Activated naive CD4-positive, alpha-beta T cell treated with anti-CD3 and anti-CD28 coated beads for 36 hours (primary cell): ENCODE measurements around the gene ZNF485. TPM values are rescaled to one million over a fixed set of nuclear protein-coding genes. Genes with fewer than 3 reads are reported as not detected.
"Not testable (repeated sequence)": the region's sequence is repeated elsewhere in the genome, so short reads cannot be mapped to it uniquely, and the experiment has no call there.

Experiments
- CTCF ChIA-PET: fragments of 350-600 bp; sonication (Branson Sonifier 250); formaldehyde crosslinking; loops from one replicate; lab custom pipeline; 2021; ENCODE audit warnings: antibody characterized with exemption; lab: Charles Lee
- DNase-seq: peaks from one replicate; pipeline ENCODE4 v3.0.0-alpha.2; 2020
- H3K27ac Mint-ChIP-seq: one replicate; pipeline ENCODE4 v1.8.0; 2021; ENCODE audit warnings: mild to moderate bottlenecking, mixed read lengths
- H3K27me3 Mint-ChIP-seq: one replicate; pipeline ENCODE4 v1.8.0; 2021; ENCODE audit warnings: low read depth, mixed read lengths
- H3K36me3 Mint-ChIP-seq: one replicate; pipeline ENCODE4 v1.8.0; 2021; ENCODE audit warnings: low read depth, mixed read lengths
- H3K4me1 Mint-ChIP-seq: one replicate; pipeline ENCODE4 v1.8.0; 2021; ENCODE audit warnings: low read depth, mixed read lengths
- H3K4me3 Mint-ChIP-seq: one replicate; pipeline ENCODE4 v1.8.0; 2021; ENCODE audit warnings: mild to moderate bottlenecking, moderate library complexity, mixed read lengths
- H3K9me3 Mint-ChIP-seq: one replicate; pipeline ENCODE4 v1.8.0; 2021; ENCODE audit warnings: mixed read lengths
- intact Hi-C: fragments of 100-400 bp; cut with micrococcal nuclease; formaldehyde crosslinking; loops from one replicate; pipeline ENCODE4 v1.15.1; 2023
- total RNA-seq, 2 experiments: library from RNA; stranded (reverse); gene quantifications; one replicate each; pipeline ENCODE4 v1.2.3, GENCODE V29; 2021

ZNF485 gene
- total RNA-seq, 2 experiments from 2014 or later: 5.2 to 5.4 TPM

DNA sequence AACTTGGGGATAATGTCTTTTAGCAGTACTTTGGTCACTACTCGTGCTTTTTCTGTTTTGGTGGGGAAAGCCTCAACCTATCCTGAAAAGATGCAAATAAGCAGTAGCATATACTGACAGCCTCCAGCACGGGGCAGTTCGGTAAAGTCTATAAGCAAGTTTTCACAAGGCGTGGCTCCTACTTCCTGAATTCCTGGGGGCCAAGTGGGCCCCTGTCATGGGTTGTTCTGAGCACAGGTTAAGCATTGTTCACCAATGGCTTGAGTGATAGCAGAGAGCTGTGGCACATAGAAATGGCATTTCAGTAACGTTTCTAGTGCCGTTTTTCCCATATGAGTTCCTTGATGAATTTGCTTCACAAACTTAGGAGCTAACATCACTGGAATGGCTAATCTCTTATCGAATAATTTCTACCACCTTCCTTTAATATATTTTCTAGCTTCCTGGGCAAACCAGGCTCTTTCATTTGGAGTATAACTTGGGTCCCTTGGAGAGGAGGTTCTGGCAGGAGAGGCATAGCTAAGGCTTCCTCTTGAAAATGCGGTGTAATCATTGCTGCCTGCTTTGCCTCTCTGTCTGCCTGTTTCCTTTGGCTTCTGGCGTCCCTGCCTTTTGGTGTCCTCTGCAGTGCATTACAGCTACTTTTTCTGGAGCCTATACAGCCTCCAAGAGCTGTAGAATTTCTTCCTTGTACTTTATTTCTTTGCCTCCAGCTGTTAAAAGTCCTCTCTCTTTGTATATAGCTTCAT lies 20.1 kb upstream of the ZNF485 start:
- no peaks in the 10 kb centered on the region for H3K36me3 Mint-ChIP-seq
- no peak for DNase-seq
- H3K27me3 Mint-ChIP-seq: no peaks in the 10 kb centered on the region
- H3K4me3 Mint-ChIP-seq: no peak overlapping the region
- peaks cover 5% of the 10 kb centered on the region for H3K4me1 Mint-ChIP-seq
- intact Hi-C loops: no loop called here
- H3K27ac Mint-ChIP-seq: no peak overlapping the region
- CTCF ChIA-PET: no interaction called here
- H3K9me3 Mint-ChIP-seq: no peaks in the 10 kb centered on the region

- H3K9me3 Mint-ChIP-seq, CTCF ChIA-PET, intact Hi-C loops, H3K27ac Mint-ChIP-seq, H3K4me1 Mint-ChIP-seq, H3K36me3 Mint-ChIP-seq, H3K27me3 Mint-ChIP-seq, DNase-seq, H3K4me3 Mint-ChIP-seq: not testable (repeated sequence)
Observed at GRCh38 chr10:43586730-43587115, 19.5 kb upstream of the ZNF485 start.

GRCh38 chr10:43591303-43591904 lies 14.8 kb upstream of the ZNF485 start:
- CTCF ChIA-PET: no interaction called here
- no peak for DNase-seq
- no peaks in the 10 kb centered on the region for H3K27me3 Mint-ChIP-seq
- H3K36me3 Mint-ChIP-seq: no peaks in the 10 kb centered on the region
- intact Hi-C loops: no loop called here
- H3K9me3 Mint-ChIP-seq: peaks cover 6% of the 10 kb centered on the region
- H3K27ac Mint-ChIP-seq: no peak overlapping the region
- H3K4me1 Mint-ChIP-seq: peaks cover 20% of the 10 kb centered on the region
- no peak overlapping the region for H3K4me3 Mint-ChIP-seq

GRCh38 chr10:43594944-43595589 lies 11.2 kb upstream of the ZNF485 start:
- peak overlapping the region; percentile 53 for H3K4me3 Mint-ChIP-seq
- no peaks in the 10 kb centered on the region for H3K36me3 Mint-ChIP-seq
- intact Hi-C loops: loop anchor here (1.0 kb wide), 1 partner anchor 21 kb away; the partner anchor contains the start of gene ZNF239
- CTCF ChIA-PET: interaction anchor here (1.3 kb wide), 1 partner anchor 12 kb away, joined by 3 read pairs; no protein-coding TSS in a partner anchor
- H3K9me3 Mint-ChIP-seq: peaks cover 10% of the 10 kb centered on the region
- peak; percentile 66 for DNase-seq
- no peaks in the 10 kb centered on the region for H3K27me3 Mint-ChIP-seq
- H3K4me1 Mint-ChIP-seq: peaks cover 22% of the 10 kb centered on the region
- H3K27ac Mint-ChIP-seq: peak overlapping the region; percentile 75

GRCh38 chr10:43595739-43596298 lies 10.4 kb upstream of the ZNF485 start:
- peak overlapping the region; percentile 75 for H3K27ac Mint-ChIP-seq
- intact Hi-C loops: loop anchor here (1.0 kb wide), 2 partner anchors 10 to 22 kb away; partner anchors contain the start of genes ZNF239 and ZNF485
- H3K27me3 Mint-ChIP-seq: no peaks in the 10 kb centered on the region
- H3K4me1 Mint-ChIP-seq: peaks cover 22% of the 10 kb centered on the region
- H3K4me3 Mint-ChIP-seq: peak overlapping the region; percentile 53
- no peaks in the 10 kb centered on the region for H3K36me3 Mint-ChIP-seq
- CTCF ChIA-PET: no interaction called here
- H3K9me3 Mint-ChIP-seq: peaks cover 10% of the 10 kb centered on the region
- DNase-seq: peak; percentile 62

GRCh38 chr10:43596546-43596945 lies 9.7 kb upstream of the ZNF485 start:
- CTCF ChIA-PET: no interaction called here

GRCh38 chr10:43598446-43598845 lies 7.8 kb upstream of the ZNF485 start:
- intact Hi-C loops: no loop called here
- Mint-ChIP-seq H3K27ac (no peak overlapping the region), H3K4me3 (no peak overlapping the region), H3K36me3 (no peaks in the 10 kb centered on the region), H3K4me1 (peaks cover 22% of the 10 kb centered on the region), H3K9me3 (peaks cover 7% of the 10 kb centered on the region), H3K27me3 (no peaks in the 10 kb centered on the region)
- DNase-seq: no peak
- CTCF ChIA-PET: interaction anchor here (0.8 kb wide), 1 partner anchor 11 kb away, joined by 3 read pairs; no protein-coding TSS in a partner anchor

More at GRCh38 chr10:43596546-43596945, 9.7 kb upstream of the ZNF485 start:
- no peaks in the 10 kb centered on the region for H3K36me3 Mint-ChIP-seq
- H3K9me3 Mint-ChIP-seq: peaks cover 10% of the 10 kb centered on the region
- no peak overlapping the region for H3K27ac Mint-ChIP-seq
- no peak overlapping the region for H3K4me3 Mint-ChIP-seq
- intact Hi-C loops: loop anchor here (1.0 kb wide), 1 partner anchor 10 kb away; the partner anchor contains the start of gene ZNF485
- H3K4me1 Mint-ChIP-seq: peaks cover 22% of the 10 kb centered on the region
- no peak for DNase-seq
- no peaks in the 10 kb centered on the region for H3K27me3 Mint-ChIP-seq

DNA sequence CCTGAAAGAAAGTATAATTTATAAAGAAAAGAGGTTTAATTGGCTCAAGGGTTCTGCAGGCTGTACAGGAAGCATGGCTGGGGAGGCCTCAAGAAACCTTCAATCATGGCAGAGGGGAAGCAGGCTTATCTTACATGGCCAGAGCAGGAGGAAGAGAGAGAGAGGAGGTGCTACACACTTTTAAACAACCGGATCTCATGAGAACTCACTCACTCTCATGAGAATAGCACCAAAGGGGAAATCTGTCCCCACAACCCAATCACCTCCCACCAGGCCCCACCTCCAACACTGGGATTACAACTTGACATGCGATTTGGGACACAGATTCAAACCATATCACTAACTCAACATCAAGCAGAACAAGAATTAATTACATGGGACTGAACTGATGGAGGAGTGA lies 6.9 kb upstream of the ZNF485 start:
- CTCF ChIA-PET: no interaction called here
- DNase-seq: no peak
- Mint-ChIP-seq H3K27me3 (no peaks in the 10 kb centered on the region), H3K4me1 (peaks cover 22% of the 10 kb centered on the region), H3K9me3 (peaks cover 7% of the 10 kb centered on the region), H3K36me3 (no peaks in the 10 kb centered on the region), H3K27ac (no peak overlapping the region), H3K4me3 (no peak overlapping the region)
- intact Hi-C loops: no loop called here

DNA sequence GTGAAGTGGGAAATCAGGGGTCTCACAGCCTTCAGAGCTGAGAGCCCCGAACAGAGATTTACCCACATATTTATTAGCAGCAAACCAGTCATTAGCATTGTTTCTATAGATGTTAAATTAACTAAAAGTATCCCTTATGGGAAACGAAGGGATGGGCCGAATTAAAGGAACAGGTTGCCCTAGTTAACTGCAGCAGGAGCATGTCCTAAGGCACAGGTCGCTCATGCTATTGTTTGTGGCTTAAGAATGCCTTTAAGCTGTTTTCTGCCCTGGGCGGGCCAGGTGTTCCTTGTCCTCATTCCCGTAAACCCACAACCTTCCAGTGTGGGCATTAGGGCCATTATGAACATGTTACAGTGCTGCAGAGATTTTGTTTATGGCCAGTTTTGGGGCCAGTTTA lies 4.7 kb upstream of the ZNF485 start:
- intact Hi-C loops, H3K27me3 Mint-ChIP-seq, DNase-seq, CTCF ChIA-PET, H3K36me3 Mint-ChIP-seq, H3K4me3 Mint-ChIP-seq, H3K9me3 Mint-ChIP-seq, H3K27ac Mint-ChIP-seq, H3K4me1 Mint-ChIP-seq: not testable (repeated sequence)

GRCh38 chr10:43605850-43606322 lies 352 bp upstream of the ZNF485 start:
- Mint-ChIP-seq H3K27ac (peak overlapping the region; percentile 37), H3K4me1 (peaks cover 35% of the 10 kb centered on the region), H3K27me3 (no peaks in the 10 kb centered on the region), H3K36me3 (peaks cover 34% of the 10 kb centered on the region), H3K9me3 (peaks cover 8% of the 10 kb centered on the region), H3K4me3 (peak overlapping the region; percentile 82)
- CTCF ChIA-PET: no interaction called here
- intact Hi-C loops: loop anchor here (1.0 to 5.0 kb wide), 3 partner anchors 10 to 41 kb away; partner anchors contain the start of genes ZNF239 and ZNF32
- DNase-seq: no peak

- DNase-seq: no peak
- Mint-ChIP-seq H3K36me3 (peaks cover 44% of the 10 kb centered on the region), H3K27ac (peak overlapping the region; percentile 72), H3K9me3 (peaks cover 5% of the 10 kb centered on the region), H3K4me1 (peaks cover 35% of the 10 kb centered on the region), H3K27me3 (no peaks in the 10 kb centered on the region), H3K4me3 (peak overlapping the region; percentile 82)
- CTCF ChIA-PET: no interaction called here
- intact Hi-C loops: loop anchor here (2.0 to 5.0 kb wide), 2 partner anchors 32 to 40 kb away; partner anchors contain the start of genes ZNF239 and ZNF32
Observed at GRCh38 chr10:43607199-43607573, 948 bp downstream of the ZNF485 start.

- H3K4me1 Mint-ChIP-seq: peaks cover 40% of the 10 kb centered on the region
- no peaks in the 10 kb centered on the region for H3K27me3 Mint-ChIP-seq
- peaks cover 16% of the 10 kb centered on the region for H3K9me3 Mint-ChIP-seq
- CTCF ChIA-PET: interaction anchor here (1.6 kb wide), 1 partner anchor 12 kb away, joined by 5 read pairs; no protein-coding TSS in a partner anchor
- H3K27ac Mint-ChIP-seq: no peak overlapping the region
- intact Hi-C loops: no loop called here
- peaks cover 78% of the 10 kb centered on the region for H3K36me3 Mint-ChIP-seq
- H3K4me3 Mint-ChIP-seq: no peak overlapping the region
- no peak for DNase-seq
Observed at GRCh38 chr10:43610636-43611035, 4.4 kb downstream of the ZNF485 start.
